Left ventricle myocardium superior (tissue), 1 donor: ENCODE data around the gene WNK3. TPM values are rescaled to one million over a fixed set of nuclear protein-coding genes. Genes with fewer than 3 reads are reported as not detected.
"Not testable (repeated sequence)": the region's sequence is repeated elsewhere in the genome, so short reads cannot be mapped to it uniquely, and the experiment has no call there.

ENCODE experiments used
- ATAC-seq: fragments of 200-7000 bp; cut with Tn5 transposase; one replicate; pipeline ENCODE4 v1.9.1; 2020; ENCODE audit warnings: mild to moderate bottlenecking, moderate library complexity
- DNase-seq: peaks from one replicate; pipeline ENCODE4 v3.0.0-alpha.2; 2020
- intact Hi-C: fragments of 100-400 bp; cut with micrococcal nuclease; formaldehyde crosslinking; loops from one replicate; pipeline ENCODE4 v1.11.0; 2022
- long read RNA-seq: library from polyadenylated mRNA; unstranded; transcript quantifications from one replicate; pipeline ENCODE4 v2.0.0, GENCODE V29; 2021
- total RNA-seq: library from RNA; stranded (reverse); fragmentation: NEBNext Ultra II Directional; extraction: Animal tissue kit (Norgen Biotek cat#: 25700); gene quantifications from one replicate; pipeline ENCODE4 v1.2.1, GENCODE V29; 2021
- donor health status: DM: no; HTN: yes; CAD: no; lungs with severe emphysema.

The WNK3 gene
- total RNA-seq: 0.92 TPM
- long read RNA-seq: 0 reads

- intact Hi-C loops: no loop called here
- ATAC-seq (peak; percentile 98), DNase-seq (peak; percentile 83)
Observed at GRCh38 chrX:54357414-54358377, at the start of gene WNK3. WNK3 (minus strand) TSS chrX:54358046.

GRCh38 chrX:54407266-54407665, 49.4 kb upstream of the WNK3 start:
- no peak for DNase-seq
- no peak for ATAC-seq
- intact Hi-C loops: no loop called here

GRCh38 chrX:54397113-54397512, 39.3 kb upstream of the WNK3 start:
- intact Hi-C loops: no loop called here
- DNase-seq: no peak
- no peak for ATAC-seq

GRCh38 chrX:54386314-54386713, 28.5 kb upstream of the WNK3 start:
- no peak for DNase-seq
- ATAC-seq: no peak
- intact Hi-C loops: no loop called here

GRCh38 chrX:54384661-54385060, 26.8 kb upstream of the WNK3 start:
- DNase-seq, ATAC-seq, intact Hi-C loops: not testable (repeated sequence)

GRCh38 chrX:54359408-54359807, 1.6 kb upstream of the WNK3 start:
- intact Hi-C loops: no loop called here
- ATAC-seq: no peak
- DNase-seq: no peak

- ATAC-seq (peak; percentile 61), DNase-seq (peak; percentile 56)
- intact Hi-C loops: no loop called here
Observed at GRCh38 chrX:54358424-54359211, 772 bp upstream of the WNK3 start.

GRCh38 chrX:54352677-54353076, 5.2 kb downstream of the WNK3 start:
- DNase-seq (no peak), ATAC-seq (no peak)
- intact Hi-C loops: no loop called here

- intact Hi-C loops, ATAC-seq, DNase-seq: not testable (repeated sequence)
Observed at GRCh38 chrX:54337383-54337782, 20.5 kb downstream of the WNK3 start.

GRCh38 chrX:54325077-54325476, 32.8 kb downstream of the WNK3 start:
- no peak for DNase-seq
- intact Hi-C loops: no loop called here
- no peak for ATAC-seq

- intact Hi-C loops: no loop called here
- ATAC-seq: no peak
- DNase-seq: no peak
Observed at GRCh38 chrX:54320067-54320466, 37.8 kb downstream of the WNK3 start.

GRCh38 chrX:54306379-54306778, 51.5 kb downstream of the WNK3 start:
- no peak for DNase-seq
- ATAC-seq: no peak
- intact Hi-C loops: no loop called here

GRCh38 chrX:54301516-54301915, 56.3 kb downstream of the WNK3 start:
- intact Hi-C loops: no loop called here
- ATAC-seq: no peak
- no peak for DNase-seq

- no peak for ATAC-seq
- DNase-seq: no peak
- intact Hi-C loops: no loop called here
Observed at GRCh38 chrX:54294306-54294705, 63.5 kb downstream of the WNK3 start.

- DNase-seq (no peak), ATAC-seq (no peak)
- intact Hi-C loops: no loop called here
Observed at GRCh38 chrX:54292755-54293154, 65.1 kb downstream of the WNK3 start.

- intact Hi-C loops: no loop called here
- ATAC-seq (no peak), DNase-seq (no peak)
Observed at GRCh38 chrX:54291758-54292157, 66.1 kb downstream of the WNK3 start.

GRCh38 chrX:54288968-54289367, 68.9 kb downstream of the WNK3 start:
- no peak for DNase-seq
- ATAC-seq: peak; percentile 52
- intact Hi-C loops: no loop called here

GRCh38 chrX:54288277-54288676, 69.6 kb downstream of the WNK3 start:
- DNase-seq (no peak), ATAC-seq (no peak)
- intact Hi-C loops: no loop called here

GRCh38 chrX:54281676-54282075, 76.2 kb downstream of the WNK3 start:
- no peak for ATAC-seq
- DNase-seq: no peak
- intact Hi-C loops: no loop called here

- no peak for DNase-seq
- intact Hi-C loops: no loop called here
- ATAC-seq: no peak
Observed at GRCh38 chrX:54280466-54280865, 77.4 kb downstream of the WNK3 start.
